A673 (cell line): ENCODE results near the gene CDC42EP3. TPM values are rescaled to one million over a fixed set of nuclear protein-coding genes. Genes with fewer than 3 reads are reported as not detected.

Experiments
- BruUV-seq: library from RNA; stranded (reverse); fragments of 400-500 nt; replicated peaks from 2 replicates; lab custom pipeline; 2021; lab: Mats Ljungman, UMichigan
- CTCF ChIA-PET: fragments of 300-600 bp; sonication (Branson Sonifier 250); formaldehyde crosslinking; loops from one replicate; lab custom pipeline; 2022; ENCODE audit warnings: antibody characterized with exemption; lab: Charles Lee
- POLR2A ChIA-PET: fragments of 300-600 bp; sonication (Branson Sonifier 250); formaldehyde crosslinking; loops from one replicate; lab custom pipeline; 2022; ENCODE audit warnings: antibody characterized with exemption; ENCODE audit not compliant: low non-redundant PET; lab: Charles Lee
- DNase-seq: peaks from one replicate; pipeline ENCODE4 v3.0.0-alpha.2; 2015; ENCODE audit warnings: low spot score
- H3K27ac ChIP-seq: fragments of 200-600 bp; sonication (generic); 2 replicates; pipeline ENCODE4 v1.5.1; 2016; ENCODE audit warnings: mixed run types, low read depth, mild to moderate bottlenecking, mixed read lengths, antibody characterized with exemption, low read length; ENCODE audit not compliant: poor library complexity, severe bottlenecking
- H3K27me3 ChIP-seq: fragments of 200-600 bp; sonication (generic); replicated peaks from 2 replicates; pipeline ENCODE4 v1.6.1; 2017; ENCODE audit warnings: mixed run types, low read depth, mild to moderate bottlenecking, mixed read lengths, antibody characterized with exemption, low read length; ENCODE audit not compliant: insufficient read depth, poor library complexity
- H3K36me3 ChIP-seq: fragments of 200-600 bp; sonication (generic); 2 replicates; pipeline ENCODE4 v1.6.1; 2016; ENCODE audit warnings: mixed run types, mild to moderate bottlenecking, mixed read lengths, antibody characterized with exemption, low read length; ENCODE audit not compliant: insufficient read depth, poor library complexity, severe bottlenecking
- H3K4me1 ChIP-seq: fragments of 200-600 bp; sonication (generic); 2 replicates; pipeline ENCODE4 v1.6.1; 2017; ENCODE audit warnings: mixed run types, mild to moderate bottlenecking, mixed read lengths, antibody characterized with exemption, low read length; ENCODE audit not compliant: insufficient read depth, poor library complexity, severe bottlenecking
- H3K4me3 ChIP-seq: fragments of 200-600 bp; sonication (generic); 2 replicates; pipeline ENCODE4 v1.5.1; 2016; ENCODE audit warnings: low read depth, mixed run types, mild to moderate bottlenecking, mixed read lengths, low read length; ENCODE audit not compliant: poor library complexity, severe bottlenecking
- H3K9me3 ChIP-seq: fragments of 200-600 bp; sonication (generic); 2 replicates; pipeline ENCODE4 v1.6.1; 2016; ENCODE audit warnings: mixed run types, low read depth, mild to moderate bottlenecking, mixed read lengths, antibody characterized with exemption, low read length; ENCODE audit not compliant: poor library complexity, severe bottlenecking
- EZH2 ChIP-seq: fragments of 200-600 bp; sonication (generic); IDR thresholded peaks from 2 replicates; pipeline ENCODE4 v1.6.1; 2017; ENCODE audit warnings: borderline replicate concordance, low read depth, mild to moderate bottlenecking, mixed read lengths, antibody characterized with exemption, low read length; ENCODE audit not compliant: poor library complexity, severe bottlenecking
- intact Hi-C: fragments of 100-400 bp; cut with micrococcal nuclease; formaldehyde crosslinking; loops from one replicate; pipeline ENCODE4 v1.10.0; 2022; ENCODE audit not compliant: unreplicated experiment
- total RNA-seq: library from RNA; stranded (reverse); gene quantifications from 2 replicates; pipeline ENCODE4 v1.2.3, GENCODE V29; 2021
- TF ChIP-seq, protein P1 (sequence below): fragments of 300-800, 200-600 bp; sonication (generic); conservative IDR thresholded peaks from 2 replicates; pipeline ENCODE4 v1.5.1; 2017; ENCODE audit warnings: low read depth, mild to moderate bottlenecking, antibody characterized with exemption, low read length, moderate library complexity, mixed read lengths

CDC42EP3 gene
- total RNA-seq, 1 experiment from 2014 or later = 12.2 TPM

- Histone ChIP-seq H3K27ac (no peak overlapping the region), H3K9me3 (no peaks in the 10 kb centered on the region), H3K27me3 (no peaks in the 10 kb centered on the region), H3K4me1 (peaks cover 10% of the 10 kb centered on the region), H3K36me3 (no peaks in the 10 kb centered on the region), H3K4me3 (no peak overlapping the region)
- ChIA-PET POLR2A (no interaction called here), CTCF (no interaction called here)
- no TSS peak for BruUV-seq
- DNase-seq = no peak
- TF ChIP-seq, protein P1, sequence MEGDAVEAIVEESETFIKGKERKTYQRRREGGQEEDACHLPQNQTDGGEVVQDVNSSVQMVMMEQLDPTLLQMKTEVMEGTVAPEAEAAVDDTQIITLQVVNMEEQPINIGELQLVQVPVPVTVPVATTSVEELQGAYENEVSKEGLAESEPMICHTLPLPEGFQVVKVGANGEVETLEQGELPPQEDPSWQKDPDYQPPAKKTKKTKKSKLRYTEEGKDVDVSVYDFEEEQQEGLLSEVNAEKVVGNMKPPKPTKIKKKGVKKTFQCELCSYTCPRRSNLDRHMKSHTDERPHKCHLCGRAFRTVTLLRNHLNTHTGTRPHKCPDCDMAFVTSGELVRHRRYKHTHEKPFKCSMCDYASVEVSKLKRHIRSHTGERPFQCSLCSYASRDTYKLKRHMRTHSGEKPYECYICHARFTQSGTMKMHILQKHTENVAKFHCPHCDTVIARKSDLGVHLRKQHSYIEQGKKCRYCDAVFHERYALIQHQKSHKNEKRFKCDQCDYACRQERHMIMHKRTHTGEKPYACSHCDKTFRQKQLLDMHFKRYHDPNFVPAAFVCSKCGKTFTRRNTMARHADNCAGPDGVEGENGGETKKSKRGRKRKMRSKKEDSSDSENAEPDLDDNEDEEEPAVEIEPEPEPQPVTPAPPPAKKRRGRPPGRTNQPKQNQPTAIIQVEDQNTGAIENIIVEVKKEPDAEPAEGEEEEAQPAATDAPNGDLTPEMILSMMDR = no peak
- TF ChIP-seq EZH2 = no peak
- intact Hi-C loops = no loop called here
Observed at GRCh38 chr2:37650548-37651093, 20.8 kb downstream of the CDC42EP3 start.

GRCh38 chr2:37649518-37649917 is 21.9 kb downstream of the CDC42EP3 start:
- no peak for DNase-seq
- BruUV-seq = no TSS peak
- TF ChIP-seq, protein P1 = no peak
- TF ChIP-seq EZH2 = no peak
- no peaks in the 10 kb centered on the region for H3K9me3 ChIP-seq
- intact Hi-C loops = no loop called here
- H3K4me3 ChIP-seq = no peak overlapping the region
- no peaks in the 10 kb centered on the region for H3K36me3 ChIP-seq
- H3K27me3 ChIP-seq = no peaks in the 10 kb centered on the region
- ChIA-PET POLR2A (interaction anchor here (0.6 kb wide), 1 partner anchor 1102 kb away, joined by 7 read pairs; the partner anchor contains the start of gene SRSF7), CTCF (no interaction called here)
- H3K27ac ChIP-seq = no peak overlapping the region
- H3K4me1 ChIP-seq = peaks cover under 1% of the 10 kb centered on the region

DNA sequence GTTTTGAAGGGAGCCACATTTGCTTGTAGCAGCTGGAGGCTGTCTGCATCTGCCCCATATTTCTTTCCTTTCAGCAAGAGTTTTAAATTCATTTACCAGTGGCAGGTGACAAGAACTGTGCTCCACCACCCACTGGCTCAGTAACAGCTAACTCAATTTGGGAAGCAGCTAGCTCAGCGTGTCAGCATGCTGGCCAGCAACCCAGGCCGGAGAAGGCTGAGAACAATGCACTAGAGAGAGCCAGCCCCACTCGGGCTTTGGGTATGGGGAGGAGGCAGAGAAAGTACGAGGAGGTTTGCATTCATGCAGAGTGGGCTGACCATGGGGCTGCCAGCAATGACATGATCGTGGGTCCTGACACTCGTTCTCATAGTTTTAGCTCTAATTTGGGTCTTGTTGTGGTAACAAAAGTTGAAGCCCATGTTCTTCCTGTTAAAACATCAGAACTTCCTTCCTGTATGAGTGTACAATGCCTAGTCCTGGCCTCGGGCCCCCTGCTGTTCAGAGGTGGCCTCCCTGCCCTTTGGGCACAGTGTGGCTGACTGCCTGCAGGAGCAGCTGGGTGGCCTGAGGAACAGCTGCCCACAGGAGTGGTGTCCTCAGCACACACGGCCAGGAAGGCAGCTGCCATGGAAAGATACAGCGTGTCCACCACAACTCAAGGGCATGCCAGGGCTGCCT is 23.0 kb downstream of the CDC42EP3 start:
- no peaks in the 10 kb centered on the region for H3K9me3 ChIP-seq
- no peak for DNase-seq
- ChIA-PET CTCF (no interaction called here), POLR2A (no interaction called here)
- TF ChIP-seq EZH2 = no peak
- TF ChIP-seq, protein P1 = no peak
- no peaks in the 10 kb centered on the region for H3K36me3 ChIP-seq
- H3K4me3 ChIP-seq = no peak overlapping the region
- H3K4me1 ChIP-seq = no peaks in the 10 kb centered on the region
- no TSS peak for BruUV-seq
- intact Hi-C loops = no loop called here
- H3K27ac ChIP-seq = no peak overlapping the region
- no peaks in the 10 kb centered on the region for H3K27me3 ChIP-seq
